Fibroblast of skin of right quadriceps (primary cell): Measurements from ENCODE around the gene COX5A.
"Not testable (repeated sequence)": the region's sequence is repeated elsewhere in the genome, so short reads cannot be mapped to it uniquely, and the experiment has no call there.

Source experiments
- DNase-seq: peaks from one replicate; pipeline ENCODE4 v3.0.0-alpha.2; 2013

The COX5A gene

GRCh38 chr15:74896316-74896715 lies 41.6 kb downstream of the COX5A start:
- no peak for DNase-seq

- no peak for DNase-seq
These were observed 42.0 kb downstream of the COX5A start for GRCh38 chr15:74895830-74896229.

- not testable (repeated sequence) for DNase-seq
These were observed 43.5 kb downstream of the COX5A start for GRCh38 chr15:74894383-74894782.

GRCh38 chr15:74893627-74894026 lies 44.2 kb downstream of the COX5A start:
- no peak for DNase-seq

GRCh38 chr15:74892931-74893330 lies 44.9 kb downstream of the COX5A start:
- DNase-seq, result no peak

- no peak for DNase-seq
These were observed 45.6 kb downstream of the COX5A start for GRCh38 chr15:74892313-74892712.

- no peak for DNase-seq
These were observed 46.4 kb downstream of the COX5A start for GRCh38 chr15:74891469-74891868.

- no peak for DNase-seq
These were observed 47.3 kb downstream of the COX5A start for GRCh38 chr15:74890665-74890960.

- DNase-seq, result peak; percentile 75
These were observed 47.8 kb downstream of the COX5A start, which contains the start of gene MPI for GRCh38 chr15:74889883-74890664. Gene MPI (plus strand): TSS chr15:74890042. CDS start chr15:74890074, 32 bp downstream.

GRCh38 chr15:74889390-74889882 lies 48.4 kb downstream of the COX5A start:
- peak; percentile 41 for DNase-seq

- DNase-seq, result no peak
These were observed 49.2 kb downstream of the COX5A start for GRCh38 chr15:74888716-74889115.

- DNase-seq, result not testable (repeated sequence)
These were observed 50.2 kb downstream of the COX5A start for GRCh38 chr15:74887537-74888193.

GRCh38 chr15:74885461-74885860 lies 52.4 kb downstream of the COX5A start:
- no peak for DNase-seq

GRCh38 chr15:74884428-74885223 lies 53.2 kb downstream of the COX5A start:
- DNase-seq, result peak; percentile 20

- DNase-seq, result no peak
These were observed 55.3 kb downstream of the COX5A start for GRCh38 chr15:74882528-74882927.

- no peak for DNase-seq
These were observed 59.6 kb downstream of the COX5A start for GRCh38 chr15:74878273-74878672.

- peak; percentile 50 for DNase-seq
These were observed 64.0 kb downstream of the COX5A start for GRCh38 chr15:74873756-74874424.

GRCh38 chr15:74873036-74873755 lies 64.7 kb downstream of the COX5A start, which contains the start of gene SCAMP2:
Gene SCAMP2 (minus strand): TSS chr15:74873365. CDS start chr15:74873255, 110 bp downstream.
- DNase-seq, result peak; percentile 94

GRCh38 chr15:74872702-74873035 lies 65.2 kb downstream of the COX5A start:
- DNase-seq, result no peak

- no peak for DNase-seq
These were observed 67.2 kb downstream of the COX5A start for GRCh38 chr15:74870436-74871215.
